Esophagus squamous epithelium (tissue), 5 donors: Measurements from ENCODE around the gene MVB12B. TPM values are rescaled to one million over a fixed set of nuclear protein-coding genes. Genes with fewer than 3 reads are reported as not detected.

Experiments
- DNase-seq: peaks from one replicate; lab custom pipeline; 2025; lab: John Stamatoyannopoulos, UW
- H3K27ac ChIP-seq, 4 donors: fragments of 200-600 bp; sonication (generic); one replicate each; pipeline ENCODE4 v1.5.1; 2016 to 2019; ENCODE audit warnings: mild to moderate bottlenecking in 1 of 4
- H3K27me3 ChIP-seq, 4 donors: fragments of 200-600 bp; sonication (generic); 1 replicate in 3 of 4; 2 replicates in 1 of 4; pipeline versions ENCODE4 v1.5.1 to v1.6.0; 2017 to 2021; ENCODE audit warnings: antibody characterized with exemption in 1 of 4
- H3K36me3 ChIP-seq, 3 donors: fragments of 200-600 bp; sonication (generic); one replicate each; pipeline ENCODE4 v1.5.1; 2016 to 2019
- H3K4me1 ChIP-seq, 3 donors: fragments of 200-600 bp; sonication (generic); one replicate each; pipeline ENCODE4 v1.5.1; 2017 to 2019
- H3K4me3 ChIP-seq, 4 donors: fragments of 200-600 bp; sonication (generic); 1 replicate in 3 of 4; 2 replicates in 1 of 4; pipeline ENCODE4 v1.5.1; 2016 to 2019; ENCODE audit warnings: mild to moderate bottlenecking in 2 of 4, moderate library complexity in 1 of 4
- H3K9me3 ChIP-seq, 3 donors: fragments of 200-600 bp; sonication (generic); one replicate each; pipeline ENCODE4 v1.5.1; 2016 to 2019
- CTCF ChIP-seq, 6 experiments: fragments of 450-650 bp in 4 of 6; fragments of 200-600 bp in 2 of 6; sonication (generic) in 2 of 6; IDR thresholded peaks; one replicate each; pipeline ENCODE4 v1.5.1; 2016 to 2019; ENCODE audit warnings: antibody characterized with exemption in 6 of 6, mild to moderate bottlenecking in 4 of 6, moderate library complexity in 4 of 6
- POLR2A ChIP-seq, 4 donors: fragments of 450-650 bp; IDR thresholded peaks; one replicate each; pipeline ENCODE4 v1.6.1; 2017; ENCODE audit warnings: antibody characterized with exemption in 4 of 4, mild to moderate bottlenecking in 4 of 4, moderate library complexity in 3 of 4
- WGBS, 2 donors: methylation state at CpG; one replicate each; pipeline ENCODE4 v1.1.5; 2018; 5-methylcytosine and 5-hydroxymethylcytosine counted together
- intact Hi-C: fragments of 100-400 bp; cut with DNase I; formaldehyde crosslinking; loops from one replicate; pipeline ENCODE4 v1.15.0; 2022
- total RNA-seq, 4 donors: library from RNA; depleted of rRNA; stranded (reverse); fragments of >200 nt; gene quantifications; one replicate each; pipeline ENCODE4 v1.1.0, GENCODE V29; 2016
- donor health status: DM: yes; HTN: yes; CAD: no.

MVB12B gene
- total RNA-seq, 4 donors from 2014 or later: 3.2 to 13.2 (median 5.3) TPM

- intact Hi-C loops: loop anchor here (10.0 kb wide), 3 partner anchors 102 to 1092 kb away; no protein-coding TSS in a partner anchor
- Histone ChIP-seq H3K9me3 (no peaks in the 10 kb centered on the region), H3K4me3 (no peak overlapping the region), H3K27me3 (peaks cover 0 to 16% (median 0%) of the 10 kb centered on the region in 4 donors), H3K27ac (peak overlapping the region in 1 of 4 donors; percentile 86), H3K36me3 (peaks cover 0 to 4% (median 0%) of the 10 kb centered on the region in 3 donors), H3K4me1 (peaks cover 14 to 41% (median 25%) of the 10 kb centered on the region in 3 donors)
- DNase-seq: no peak
- 81% methylated on average over 8 to 11 of the region's 15 CpGs for WGBS, 2 donors
- no peak for TF ChIP-seq POLR2A (IDR thresholded peaks at IDR 0.05)
- TF ChIP-seq CTCF (IDR thresholded peaks at IDR 0.05): no peak
Observed at GRCh38 chr9:126496781-126497659, 170.4 kb downstream of the MVB12B start.

GRCh38 chr9:126497660-126498275 is 171.1 kb downstream of the MVB12B start:
- intact Hi-C loops: loop anchor here (10.0 kb wide), 3 partner anchors 103 to 1093 kb away; no protein-coding TSS in a partner anchor

GRCh38 chr9:126498331-126498730 is 171.7 kb downstream of the MVB12B start:
- Histone ChIP-seq H3K27me3 (peaks cover 0 to 16% (median 0%) of the 10 kb centered on the region in 4 donors), H3K27ac (peak overlapping the region; percentile 5 to 86 (median 76)), H3K36me3 (peaks cover 0 to 12% (median 0%) of the 10 kb centered on the region in 3 donors), H3K9me3 (no peaks in the 10 kb centered on the region), H3K4me1 (peaks cover 14 to 41% (median 25%) of the 10 kb centered on the region in 3 donors), H3K4me3 (no peak overlapping the region)
- 75 to 81% methylated on average over 6 to 8 of the region's 8 CpGs for WGBS, 2 donors
- no peak for DNase-seq
- intact Hi-C loops: loop anchor here (10.0 kb wide), 3 partner anchors 104 to 1094 kb away; no protein-coding TSS in a partner anchor
- TF ChIP-seq CTCF (IDR thresholded peaks at IDR 0.05) (no peak), POLR2A (IDR thresholded peaks at IDR 0.05) (no peak)

More at GRCh38 chr9:126497660-126498275, 171.1 kb downstream of the MVB12B start:
- DNase-seq: no peak
- Histone ChIP-seq H3K27ac (peak overlapping the region in 3 of 4 donors; percentile 66 to 86 (median 86)), H3K36me3 (peaks cover 0 to 6% (median 0%) of the 10 kb centered on the region in 3 donors), H3K4me3 (no peak overlapping the region), H3K27me3 (peaks cover 0 to 16% (median 0%) of the 10 kb centered on the region in 4 donors), H3K9me3 (no peaks in the 10 kb centered on the region), H3K4me1 (peaks cover 14 to 41% (median 25%) of the 10 kb centered on the region in 3 donors)
- 75 to 84% methylated on average over 3 to 7 of the region's 21 CpGs for WGBS, 2 donors
- TF ChIP-seq POLR2A (IDR thresholded peaks at IDR 0.05): no peak
- TF ChIP-seq CTCF (IDR thresholded peaks at IDR 0.05): no peak

GRCh38 chr9:126499005-126499910 is 172.6 kb downstream of the MVB12B start:
- H3K4me3 ChIP-seq: peak overlapping the region; percentile 13 to 59 (median 26)
- H3K4me1 ChIP-seq: peaks cover 14 to 41% (median 25%) of the 10 kb centered on the region in 3 donors
- DNase-seq: no peak
- H3K9me3 ChIP-seq: no peaks in the 10 kb centered on the region
- TF ChIP-seq POLR2A (IDR thresholded peaks at IDR 0.05) (no peak), CTCF (IDR thresholded peaks at IDR 0.05) (peak; percentile 95 to 100 (median 98))
- peak overlapping the region; percentile 53 to 86 (median 76) for H3K27ac ChIP-seq
- H3K36me3 ChIP-seq: peaks cover 0 to 21% (median 0%) of the 10 kb centered on the region in 3 donors
- WGBS, 2 donors: 3 to 5% methylated on average over 33 to 38 of the region's 46 CpGs
- peaks cover 0 to 16% (median 0%) of the 10 kb centered on the region in 4 donors for H3K27me3 ChIP-seq
- intact Hi-C loops: loop anchor here (10.0 kb wide), 3 partner anchors 104 to 1094 kb away; no protein-coding TSS in a partner anchor
